Gastroesophageal sphincter (tissue), 4 donors: Measurements from ENCODE around the gene PRRG1. TPM values are rescaled to one million over a fixed set of nuclear protein-coding genes. Genes with fewer than 3 reads are reported as not detected.

Experiments used
- ATAC-seq: fragments of 150-250 bp; one replicate; pipeline ENCODE4 v1.9.1; 2016; ENCODE audit warnings: mild to moderate bottlenecking, moderate library complexity
- H3K27ac ChIP-seq, 4 donors: fragments of 200-600 bp; sonication (generic) in 3 of 4; 1 replicate in 3 of 4; 2 replicates in 1 of 4; pipeline ENCODE4 v1.5.1; 2016 to 2019
- H3K27me3 ChIP-seq: fragments of 200-600 bp; sonication (generic); one replicate; pipeline ENCODE4 v1.5.1; 2019
- H3K36me3 ChIP-seq, 2 donors: fragments of 200-600 bp; sonication (generic); one replicate each; pipeline ENCODE4 v1.5.1; 2019; ENCODE audit warnings: control low read depth in 1 of 2
- H3K4me1 ChIP-seq, 3 donors: fragments of 200-600 bp; sonication (generic); 1 replicate in 2 of 3; 2 replicates in 1 of 3; pipeline ENCODE4 v1.5.1; 2016 to 2019; ENCODE audit warnings: control low read depth in 2 of 3
- H3K4me3 ChIP-seq, 2 donors: fragments of 200-600 bp; sonication (generic); one replicate each; pipeline ENCODE4 v1.5.1; 2019; ENCODE audit warnings: mild to moderate bottlenecking in 1 of 2, moderate library complexity in 1 of 2
- H3K9me3 ChIP-seq, 3 donors: fragments of 200-600 bp; sonication (generic); one replicate each; pipeline ENCODE4 v1.5.1; 2017 to 2019; ENCODE audit warnings: control low read depth in 2 of 3
- CTCF ChIP-seq, 4 experiments: fragments of 200-600 bp in 2 of 4; fragments of 450-650 bp in 2 of 4; sonication (generic) in 1 of 4; IDR thresholded peaks; one replicate each; pipeline ENCODE4 v1.5.1; 2017 to 2019; ENCODE audit warnings: antibody characterized with exemption in 4 of 4, mild to moderate bottlenecking in 2 of 4, moderate library complexity in 2 of 4
- EP300 ChIP-seq: sonication (generic); formaldehyde crosslinking; IDR thresholded peaks from one replicate; pipeline ENCODE4 v1.6.1; 2017; ENCODE audit warnings: antibody characterized with exemption, mild to moderate bottlenecking
- POLR2A ChIP-seq, 2 donors: fragments of 450-650 bp; IDR thresholded peaks; one replicate each; pipeline ENCODE4 v1.6.1; 2017; ENCODE audit warnings: antibody characterized with exemption in 2 of 2, mild to moderate bottlenecking in 2 of 2, moderate library complexity in 1 of 2
- POLR2AphosphoS5 ChIP-seq: sonication (generic); formaldehyde crosslinking; IDR thresholded peaks from one replicate; pipeline ENCODE4 v1.6.1; 2017; ENCODE audit warnings: antibody characterized with exemption
- WGBS, 2 donors: methylation state at CpG; one replicate each; pipeline ENCODE4 v1.1.5; 2018; ENCODE audit warnings: low coverage in 1 of 2; 5-methylcytosine and 5-hydroxymethylcytosine counted together
- total RNA-seq, 4 donors: library from RNA; depleted of rRNA; stranded (reverse); fragments of >200 nt; gene quantifications; one replicate each; pipeline ENCODE4 v1.1.0, GENCODE V29; 2016

The PRRG1 gene
- total RNA-seq, 4 donors from 2014 or later: 5.3 to 13.9 (median 7.0) TPM

GRCh38 chrX:37388413-37388812 is 39.2 kb downstream of the PRRG1 start:
- TF ChIP-seq POLR2A (IDR thresholded peaks at IDR 0.05) (no peak), CTCF (IDR thresholded peaks at IDR 0.05) (no peak), POLR2AphosphoS5 (no peak), EP300 (no peak)
- no CpG with 5 or more reads among the region's 4 CpGs for WGBS, 2 donors

DNA sequence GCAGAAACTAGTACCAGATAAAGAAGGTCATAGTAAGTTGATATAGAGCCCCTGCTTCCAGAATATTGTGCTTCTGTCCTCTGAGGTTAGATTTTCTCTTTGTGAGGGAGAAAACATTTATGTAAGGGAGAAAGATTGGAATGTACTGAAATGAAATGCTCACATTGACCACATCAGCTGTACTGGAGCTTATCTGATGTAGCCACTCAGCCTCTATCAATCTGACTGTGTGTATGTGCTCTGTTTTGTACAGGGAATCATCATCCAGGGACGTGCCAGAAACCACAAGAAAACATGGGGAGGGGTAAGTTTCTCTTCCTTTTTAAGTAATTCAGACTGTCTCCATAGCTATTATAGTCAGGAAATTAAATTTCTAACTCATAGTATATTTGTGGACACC is 56.8 kb downstream of the PRRG1 start:
- Histone ChIP-seq H3K27ac (no peak overlapping the region), H3K4me1 (no peaks in the 10 kb centered on the region), H3K4me3 (no peak overlapping the region), H3K27me3 (no peaks in the 10 kb centered on the region), H3K9me3 (no peaks in the 10 kb centered on the region), H3K36me3 (no peaks in the 10 kb centered on the region)
- no peak for TF ChIP-seq POLR2AphosphoS5
- TF ChIP-seq POLR2A (IDR thresholded peaks at IDR 0.05): no peak
- no peak for TF ChIP-seq EP300
- no peak for TF ChIP-seq CTCF (IDR thresholded peaks at IDR 0.05)
- ATAC-seq: no peak
- WGBS, 2 donors: 45 to 58% methylated on average over 1 of the region's 1 CpG

More at GRCh38 chrX:37388413-37388812, 39.2 kb downstream of the PRRG1 start:
- ATAC-seq: no peak
- Histone ChIP-seq H3K4me3 (no peak overlapping the region), H3K36me3 (no peaks in the 10 kb centered on the region), H3K27me3 (no peaks in the 10 kb centered on the region), H3K9me3 (no peaks in the 10 kb centered on the region), H3K4me1 (no peaks in the 10 kb centered on the region), H3K27ac (no peak overlapping the region)

GRCh38 chrX:37407736-37408135 is 58.6 kb downstream of the PRRG1 start:
- Histone ChIP-seq H3K27ac (no peak overlapping the region), H3K27me3 (no peaks in the 10 kb centered on the region), H3K4me3 (no peak overlapping the region), H3K36me3 (no peaks in the 10 kb centered on the region), H3K9me3 (no peaks in the 10 kb centered on the region), H3K4me1 (no peaks in the 10 kb centered on the region)
- ATAC-seq: no peak
- no peak for TF ChIP-seq POLR2A (IDR thresholded peaks at IDR 0.05)
- TF ChIP-seq POLR2AphosphoS5: no peak
- no peak for TF ChIP-seq EP300
- TF ChIP-seq CTCF (IDR thresholded peaks at IDR 0.05): no peak
- 75 to 93% methylated on average over 2 to 3 of the region's 4 CpGs for WGBS, 2 donors

DNA sequence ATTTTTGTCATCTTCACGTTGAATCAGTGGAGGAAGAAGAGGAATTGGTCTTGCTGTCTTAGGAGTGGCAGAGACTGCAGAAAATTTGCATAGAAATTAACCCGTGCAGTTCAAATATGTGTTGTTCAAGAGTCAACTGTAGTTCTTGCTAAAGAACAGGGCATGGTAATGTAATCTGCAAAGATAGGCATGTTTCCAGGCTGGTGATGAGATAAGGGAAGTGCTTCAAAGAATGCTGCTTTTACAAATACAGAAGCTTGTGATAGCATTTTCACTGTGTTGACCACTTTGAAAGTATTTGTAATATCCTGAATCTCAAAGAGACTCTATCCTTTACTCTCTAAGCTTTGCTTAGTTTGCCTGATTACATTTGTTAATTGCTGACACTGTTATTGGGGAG is 60.1 kb downstream of the PRRG1 start:
- ATAC-seq: no peak
- 40 to 87% methylated on average over 2 of the region's 2 CpGs for WGBS, 2 donors

More for the DNA sequence above, 60.1 kb downstream of the PRRG1 start:
- no peak overlapping the region for H3K27ac ChIP-seq
- H3K36me3 ChIP-seq: no peaks in the 10 kb centered on the region
- no peaks in the 10 kb centered on the region for H3K9me3 ChIP-seq
- H3K4me3 ChIP-seq: no peak overlapping the region
- TF ChIP-seq CTCF (IDR thresholded peaks at IDR 0.05) (no peak), POLR2AphosphoS5 (no peak), POLR2A (IDR thresholded peaks at IDR 0.05) (no peak)
- H3K27me3 ChIP-seq: no peaks in the 10 kb centered on the region
- no peaks in the 10 kb centered on the region for H3K4me1 ChIP-seq
